AML-193 (cell line): ENCODE measurements around the gene SORCS2.

Experiments
- DNase-seq, 2 experiments: peaks; one replicate each; lab custom pipeline; 2025; lab: John Stamatoyannopoulos, UW

The SORCS2 gene

GRCh38 chr4:7712021-7712671, 519.8 kb downstream of the SORCS2 start:
- no peak for DNase-seq

- no peak for DNase-seq
Measured at GRCh38 chr4:7713757-7714156, 521.4 kb downstream of the SORCS2 start.

GRCh38 chr4:7714176-7714575, 521.8 kb downstream of the SORCS2 start:
- DNase-seq, result no peak

GRCh38 chr4:7714738-7715137, 522.4 kb downstream of the SORCS2 start:
- DNase-seq, result no peak

- no peak for DNase-seq
Measured at GRCh38 chr4:7715271-7716009, 523.1 kb downstream of the SORCS2 start.

GRCh38 chr4:7716010-7716721, 523.8 kb downstream of the SORCS2 start:
- DNase-seq, result no peak

- DNase-seq, result no peak
Measured at GRCh38 chr4:7717161-7717560, 524.8 kb downstream of the SORCS2 start.

- DNase-seq, result no peak
Measured at GRCh38 chr4:7717946-7718490, 525.7 kb downstream of the SORCS2 start.

- DNase-seq, result no peak
Measured at GRCh38 chr4:7719354-7720174, 527.2 kb downstream of the SORCS2 start.

GRCh38 chr4:7721984-7722551, 529.7 kb downstream of the SORCS2 start:
- no peak for DNase-seq

GRCh38 chr4:7722766-7723387, 530.5 kb downstream of the SORCS2 start:
- no peak for DNase-seq

GRCh38 chr4:7723625-7724024, 531.3 kb downstream of the SORCS2 start:
- DNase-seq, result no peak

- DNase-seq, result no peak
Measured at GRCh38 chr4:7725951-7726350, 533.6 kb downstream of the SORCS2 start.

- no peak for DNase-seq
Measured at GRCh38 chr4:7726665-7727413, 534.5 kb downstream of the SORCS2 start.

GRCh38 chr4:7727749-7728148, 535.4 kb downstream of the SORCS2 start:
- no peak for DNase-seq

GRCh38 chr4:7731437-7731836, 539.1 kb downstream of the SORCS2 start:
- DNase-seq, result no peak

GRCh38 chr4:7732263-7732662, 539.9 kb downstream of the SORCS2 start:
- no peak for DNase-seq

- no peak for DNase-seq
Measured at GRCh38 chr4:7733201-7733600, 540.9 kb downstream of the SORCS2 start.

- DNase-seq, result no peak
Measured at GRCh38 chr4:7733801-7734650, 541.7 kb downstream of the SORCS2 start.
